Measurements from ENCODE around the gene DERL3.
"Not testable (repeated sequence)": the region's sequence is repeated elsewhere in the genome, so short reads cannot be mapped to it uniquely, and the experiment has no call there.

Gene DERL3

GRCh38 chr22:23838681-23839468, at the start of gene DERL3:
TSS of gene DERL3 (minus strand) at chr22:23839006. CDS start at chr22:23838987, 19 bp downstream.
- Mint-ChIP-seq H3K4me3 (peak within 1 kb of the TSS; percentile 96 to 97), H3K27me3 (peaks cover 7% of the 10 kb centered on the region), H3K4me1 (peaks cover 28% of the 10 kb centered on the region), H3K9me3 (no peaks in the 10 kb centered on the region), H3K27ac (peak within 1 kb of the TSS; percentile 91 to 96)
- ATAC-seq = peak; percentile 91
- DNase-seq = peak; percentile 93 to 97

DNA sequence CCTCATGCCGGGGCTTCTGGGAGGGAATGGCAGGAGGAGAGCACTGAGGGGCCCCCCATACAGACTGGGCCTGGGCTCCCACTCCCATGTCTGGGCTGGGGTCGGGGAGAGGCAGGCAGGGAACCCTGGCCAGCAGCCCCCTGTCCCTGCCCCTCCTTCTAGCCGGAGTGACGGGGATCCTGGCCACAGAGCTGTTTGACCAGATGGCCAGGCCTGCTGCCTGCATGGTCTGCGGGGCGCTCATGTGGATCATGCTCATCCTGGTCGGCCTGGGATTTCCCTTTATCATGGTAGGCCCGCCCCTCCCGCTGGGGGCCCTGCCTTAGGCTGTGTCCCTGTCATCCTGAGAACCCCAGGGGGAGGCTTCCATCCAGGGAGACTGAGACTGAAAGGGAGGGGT, 45.3 kb upstream of the DERL3 start:
- DNase-seq (no peak), ATAC-seq (no peak)
- Mint-ChIP-seq H3K27me3 (no peaks in the 10 kb centered on the region), H3K9me3 (no peaks in the 10 kb centered on the region), H3K4me1 (no peaks in the 10 kb centered on the region), H3K4me3 (no peak overlapping the region), H3K27ac (peak overlapping the region in 1 of 2 donors; percentile 65)

- no peak for DNase-seq
- no peaks in the 10 kb centered on the region for H3K9me3 Mint-ChIP-seq
- no peak overlapping the region for H3K4me3 Mint-ChIP-seq
- no peak for ATAC-seq
- H3K27ac Mint-ChIP-seq = peak overlapping the region in 1 of 2 donors; percentile 65
- H3K4me1 Mint-ChIP-seq = no peaks in the 10 kb centered on the region
- no peaks in the 10 kb centered on the region for H3K27me3 Mint-ChIP-seq
Observed at GRCh38 chr22:23883658-23884057, 44.9 kb upstream of the DERL3 start.

- H3K9me3 Mint-ChIP-seq = no peaks in the 10 kb centered on the region
- no peaks in the 10 kb centered on the region for H3K27me3 Mint-ChIP-seq
- no peak overlapping the region for H3K27ac Mint-ChIP-seq
- DNase-seq (no peak), ATAC-seq (no peak)
- H3K4me1 Mint-ChIP-seq = no peaks in the 10 kb centered on the region
- H3K4me3 Mint-ChIP-seq = no peak overlapping the region
Observed at GRCh38 chr22:23882370-23882769, 43.6 kb upstream of the DERL3 start.

GRCh38 chr22:23878219-23878618, 39.4 kb upstream of the DERL3 start:
- Mint-ChIP-seq H3K27ac (no peak overlapping the region), H3K4me1 (no peaks in the 10 kb centered on the region), H3K4me3 (no peak overlapping the region), H3K27me3 (no peaks in the 10 kb centered on the region), H3K9me3 (no peaks in the 10 kb centered on the region)
- DNase-seq (no peak), ATAC-seq (no peak)

- H3K4me3 Mint-ChIP-seq = no peak overlapping the region
- H3K27ac Mint-ChIP-seq = no peak overlapping the region
- ATAC-seq = no peak
- H3K27me3 Mint-ChIP-seq = no peaks in the 10 kb centered on the region
- H3K9me3 Mint-ChIP-seq = no peaks in the 10 kb centered on the region
- H3K4me1 Mint-ChIP-seq = no peaks in the 10 kb centered on the region
- DNase-seq = no peak
Observed at GRCh38 chr22:23877566-23877965, 38.8 kb upstream of the DERL3 start.

GRCh38 chr22:23875801-23876200, 37.0 kb upstream of the DERL3 start:
- H3K9me3 Mint-ChIP-seq = no peaks in the 10 kb centered on the region
- DNase-seq = no peak
- ATAC-seq = no peak
- no peaks in the 10 kb centered on the region for H3K4me1 Mint-ChIP-seq
- no peaks in the 10 kb centered on the region for H3K27me3 Mint-ChIP-seq
- H3K27ac Mint-ChIP-seq = no peak overlapping the region
- no peak overlapping the region for H3K4me3 Mint-ChIP-seq

GRCh38 chr22:23874871-23875270, 36.1 kb upstream of the DERL3 start:
- Mint-ChIP-seq H3K4me1 (no peaks in the 10 kb centered on the region), H3K27me3 (no peaks in the 10 kb centered on the region), H3K27ac (no peak overlapping the region), H3K9me3 (no peaks in the 10 kb centered on the region), H3K4me3 (no peak overlapping the region)
- ATAC-seq (no peak), DNase-seq (no peak)

DNA sequence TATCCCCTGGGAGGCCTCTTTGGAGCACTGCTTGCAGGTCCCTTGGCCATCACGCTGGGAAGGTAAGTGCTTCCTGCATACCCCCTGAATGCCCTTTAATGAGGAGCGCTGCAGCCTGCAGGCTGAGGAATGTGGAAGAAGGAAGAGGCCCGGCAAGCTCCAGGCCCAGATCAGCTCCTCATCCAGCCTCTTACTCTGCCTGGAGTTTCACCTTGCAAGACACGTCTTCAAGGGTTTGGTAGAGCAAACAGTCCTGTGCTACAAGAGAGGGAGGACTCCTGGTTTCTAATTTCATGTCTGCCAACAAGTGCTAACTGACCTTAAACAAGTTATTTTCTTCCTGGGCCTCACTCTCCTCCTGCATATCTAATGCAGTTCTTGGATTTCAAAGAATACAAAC, 29.8 kb upstream of the DERL3 start:
- H3K4me1 Mint-ChIP-seq = no peaks in the 10 kb centered on the region
- no peak overlapping the region for H3K4me3 Mint-ChIP-seq
- H3K27ac Mint-ChIP-seq = no peak overlapping the region
- no peaks in the 10 kb centered on the region for H3K27me3 Mint-ChIP-seq
- DNase-seq (no peak), ATAC-seq (no peak)
- H3K9me3 Mint-ChIP-seq = no peaks in the 10 kb centered on the region

DNA sequence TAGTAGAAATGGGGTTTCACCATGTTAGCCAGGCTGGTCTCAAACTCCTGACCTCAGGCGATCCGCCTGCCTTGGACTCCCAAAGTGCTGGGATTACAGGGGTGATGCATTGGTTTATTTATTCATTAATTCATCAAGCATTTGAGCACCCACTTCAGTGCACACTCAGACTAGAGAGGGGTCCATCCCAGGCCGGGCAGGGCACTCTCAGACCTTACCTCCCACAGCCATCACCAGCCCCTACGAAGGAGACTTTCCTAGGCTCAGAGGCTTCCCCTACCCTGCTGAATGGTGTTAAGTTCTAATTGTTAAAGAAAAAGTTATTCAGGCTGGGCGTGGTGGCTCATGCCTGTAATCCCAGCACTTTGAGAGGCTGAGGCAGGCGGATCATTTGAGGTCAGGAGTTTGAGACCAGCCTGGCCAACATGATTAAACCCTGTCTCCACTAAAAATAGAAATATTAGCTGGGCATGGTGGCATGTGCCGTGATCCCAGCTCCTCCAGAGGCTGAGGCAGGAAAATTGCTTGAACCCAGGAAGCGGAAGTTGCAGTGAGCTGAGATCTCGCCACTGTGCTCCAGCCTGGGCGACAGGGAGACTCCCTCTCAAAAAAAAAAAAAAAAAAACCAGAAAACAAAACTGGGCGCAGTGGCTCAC, 25.8 kb upstream of the DERL3 start:
- H3K9me3 Mint-ChIP-seq = not testable (repeated sequence)

DNA sequence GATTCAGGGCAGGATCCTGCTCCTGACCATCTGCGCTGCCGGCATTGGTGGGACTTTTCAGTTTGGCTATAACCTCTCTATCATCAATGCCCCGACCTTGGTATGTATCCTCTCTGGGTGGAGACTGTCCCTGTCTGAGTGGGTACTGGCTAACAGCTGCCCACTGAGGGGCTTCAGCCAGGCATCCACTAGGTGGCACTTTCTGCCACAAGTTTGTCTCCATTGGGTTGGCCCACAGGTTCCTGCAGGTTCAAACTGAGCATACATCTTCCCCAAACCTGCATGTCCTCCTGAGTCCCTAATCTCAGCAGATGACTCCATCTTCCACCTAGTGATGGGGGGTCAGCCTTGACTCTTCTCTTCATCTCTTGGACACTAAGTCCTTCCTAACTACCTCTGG, 23.3 kb upstream of the DERL3 start:
- ATAC-seq = peak; percentile 39
- Mint-ChIP-seq H3K4me1 (peaks cover 13% of the 10 kb centered on the region), H3K27ac (peak overlapping the region in 1 of 2 donors; percentile 47), H3K27me3 (peaks cover under 1% of the 10 kb centered on the region), H3K9me3 (no peaks in the 10 kb centered on the region), H3K4me3 (no peak overlapping the region)
- DNase-seq = peak; percentile 50 to 58

More for the DNA sequence above, 25.8 kb upstream of the DERL3 start:
- not testable (repeated sequence) for DNase-seq, H3K27me3 Mint-ChIP-seq, H3K4me1 Mint-ChIP-seq, H3K4me3 Mint-ChIP-seq, H3K27ac Mint-ChIP-seq, ATAC-seq

GRCh38 chr22:23860187-23860586, 21.4 kb upstream of the DERL3 start:
- H3K4me1 Mint-ChIP-seq = peaks cover 20% of the 10 kb centered on the region
- not testable (repeated sequence) for H3K4me3 Mint-ChIP-seq, H3K27ac Mint-ChIP-seq, DNase-seq, H3K27me3 Mint-ChIP-seq, ATAC-seq, H3K9me3 Mint-ChIP-seq

- peaks cover 20% of the 10 kb centered on the region for H3K4me1 Mint-ChIP-seq
- peak overlapping the region; percentile 85 to 95 for H3K4me3 Mint-ChIP-seq
- H3K27me3 Mint-ChIP-seq = peaks cover 8% of the 10 kb centered on the region
- H3K27ac Mint-ChIP-seq = peak overlapping the region in 1 of 2 donors; percentile 37
- no peaks in the 10 kb centered on the region for H3K9me3 Mint-ChIP-seq
- DNase-seq (no peak), ATAC-seq (no peak)
Observed at GRCh38 chr22:23859201-23859600, 20.4 kb upstream of the DERL3 start.

- ATAC-seq = no peak
- DNase-seq = no peak
- Mint-ChIP-seq H3K9me3 (no peaks in the 10 kb centered on the region), H3K27me3 (peaks cover 8% of the 10 kb centered on the region), H3K4me3 (peak overlapping the region; percentile 85 to 95), H3K4me1 (peaks cover 20% of the 10 kb centered on the region), H3K27ac (peak overlapping the region; percentile 72 to 83)
Observed at GRCh38 chr22:23858484-23858815, 19.6 kb upstream of the DERL3 start.

DNA sequence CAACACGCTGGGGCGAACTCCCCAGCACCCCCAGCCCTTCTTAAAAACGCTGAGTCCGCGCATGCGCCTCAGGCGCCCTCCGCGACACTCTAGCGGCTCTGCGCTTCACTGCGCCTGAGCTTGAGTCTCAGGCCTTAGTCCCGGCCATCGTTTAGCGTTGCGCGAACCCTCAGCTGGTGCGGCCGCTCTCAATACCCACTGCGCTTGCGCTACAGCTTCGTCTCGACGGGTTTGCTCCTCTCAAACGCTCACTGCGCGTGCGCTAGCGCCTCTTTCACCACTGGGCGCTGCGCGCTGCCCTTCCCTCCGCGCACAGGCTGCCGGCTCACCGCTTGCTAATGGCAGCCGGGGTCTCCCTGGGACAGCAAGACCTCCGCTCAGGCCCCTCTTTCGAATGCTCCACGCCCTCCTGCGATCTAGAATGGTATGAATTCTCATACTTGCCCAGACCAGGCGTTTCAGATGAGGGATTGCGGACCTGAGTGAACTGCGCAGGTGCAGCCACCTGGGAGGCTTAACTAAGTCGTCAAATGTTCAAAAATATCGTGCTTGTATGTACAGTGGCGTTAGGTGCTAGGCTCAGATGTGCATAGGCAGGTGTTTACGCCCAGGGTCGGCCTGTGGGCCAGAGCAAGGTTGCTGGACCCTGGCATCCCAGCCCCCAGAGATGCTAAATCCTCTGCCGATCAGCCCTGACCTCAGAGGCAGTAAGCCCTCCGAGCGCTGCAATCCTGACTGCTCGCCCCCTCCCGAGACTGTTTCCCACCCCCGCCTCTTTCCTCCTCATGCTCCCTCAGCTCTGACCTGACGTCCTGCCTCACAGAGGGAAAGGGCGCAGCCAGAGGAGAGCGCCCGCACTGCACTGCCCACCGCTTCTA, 19.0 kb upstream of the DERL3 start, which contains the start of gene SLC2A11:
SLC2A11 (plus strand) TSS at position 270 of the 878 bp plus-strand sequence; CDS start at position 395, 125 bp downstream.
- no peaks in the 10 kb centered on the region for H3K9me3 Mint-ChIP-seq
- DNase-seq (peak; percentile 93 to 96), ATAC-seq (peak; percentile 97)
- peak within 1 kb of the TSS; percentile 83 to 94 for H3K27ac Mint-ChIP-seq
- peaks cover 20% of the 10 kb centered on the region for H3K4me1 Mint-ChIP-seq
- peaks cover 8% of the 10 kb centered on the region for H3K27me3 Mint-ChIP-seq
- H3K4me3 Mint-ChIP-seq = peak within 1 kb of the TSS; percentile 85 to 95

All from stimulated activated naive CD8-positive, alpha-beta T cell treated with anti-CD3 and anti-CD28 coated beads, Interleukin-15, amount 100 ng/mL, for 72 hours (primary cell).